Esophagus squamous epithelium (tissue), 4 donors: ENCODE results near the gene CDK17.

Source experiments
- CTCF ChIP-seq, 6 experiments: fragments of 450-650 bp in 4 of 6; fragments of 200-600 bp in 2 of 6; sonication (generic) in 2 of 6; IDR thresholded peaks; one replicate each; pipeline ENCODE4 v1.5.1; 2016 to 2019; ENCODE audit warnings: antibody characterized with exemption in 6 of 6, mild to moderate bottlenecking in 4 of 6, moderate library complexity in 4 of 6
- POLR2A ChIP-seq, 4 donors: fragments of 450-650 bp; IDR thresholded peaks; one replicate each; pipeline ENCODE4 v1.6.1; 2017; ENCODE audit warnings: antibody characterized with exemption in 4 of 4, mild to moderate bottlenecking in 4 of 4, moderate library complexity in 3 of 4

GRCh38 chr12:96361074-96361473 is 39.2 kb downstream of the CDK17 start:
- no peak for TF ChIP-seq CTCF (IDR thresholded peaks at IDR 0.05)
- TF ChIP-seq POLR2A (IDR thresholded peaks at IDR 0.05) = no peak
